ENCODE data around the gene KCTD11. TPM values are rescaled to one million over a fixed set of nuclear protein-coding genes. Genes with fewer than 3 reads are reported as not detected.

The KCTD11 gene
- total and polyA plus RNA-seq, 2 of the 13 experiments (the other 11 are each of a cell fraction or from before 2014, with no cell fraction given), result 1.6 to 2.6 TPM

DNA sequence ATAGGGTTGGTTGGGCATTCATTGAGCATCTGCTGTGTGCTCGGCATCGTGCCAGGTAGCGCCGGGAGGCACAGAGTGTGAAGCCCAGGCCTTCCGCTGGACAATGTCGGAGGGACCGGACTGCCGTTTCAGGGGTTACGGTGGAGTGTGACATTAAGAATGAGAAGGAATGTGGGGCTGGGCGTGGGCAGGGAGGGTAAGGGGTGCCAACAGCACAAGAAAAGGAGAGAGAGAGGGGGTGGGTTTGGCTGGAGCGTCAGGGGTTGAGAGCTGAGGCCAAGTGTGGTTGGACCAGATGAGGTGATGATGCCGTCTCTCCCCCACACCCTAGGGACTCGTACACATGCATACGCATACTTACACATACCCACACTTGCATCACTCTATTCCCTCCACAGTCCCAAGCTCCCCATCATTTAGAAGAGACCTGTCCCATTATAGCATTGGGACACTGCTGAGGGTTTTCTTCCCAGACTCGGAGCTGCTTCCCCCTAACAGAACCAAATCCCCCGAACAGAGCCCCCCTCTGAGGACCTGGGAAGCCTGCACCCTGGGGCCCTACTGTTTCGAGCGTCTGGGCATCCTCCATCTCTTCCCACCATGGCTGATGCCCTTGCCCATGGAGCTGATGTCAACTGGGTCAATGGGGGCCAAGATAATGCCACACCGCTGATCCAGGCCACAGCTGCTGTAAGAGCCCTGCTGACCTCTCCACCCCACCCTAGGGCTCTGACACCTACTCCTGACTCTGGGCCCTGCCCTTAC, 3.3 kb upstream of the KCTD11 start:
- Histone ChIP-seq H3K4me1 (ENCODE audit: insufficient read depth, low read length) (peaks cover 66% of the 10 kb centered on the region), H3K27me3 (ENCODE audit: control insufficient read depth in 1 of 2, insufficient read depth in 2 of 2, low read length in 2 of 2) (peaks cover 0 to 11% of the 10 kb centered on the region in 2 experiments; a peak in 3 of 5 replicates), H4K20me1 (ENCODE audit: insufficient read depth, low read length) (peaks cover 13% of the 10 kb centered on the region; the same call in 1 of the 2 replicates), H3K79me2 (ENCODE audit: insufficient read depth, low read length) (no peaks in the 10 kb centered on the region), H3K9me3 (ENCODE audit: low read length) (no peaks in the 10 kb centered on the region), H3K27ac (ENCODE audit: extremely low read length, insufficient read depth, low read length) (no peak overlapping the region), H3K4me2 (ENCODE audit: low read depth, low read length) (peak overlapping the region; percentile 28; the same call in 1 of the 2 replicates), H3K9ac (ENCODE audit: insufficient read depth, low read depth, low read length) (no peak overlapping the region), H2AFZ (ENCODE audit: low read length) (no peak overlapping the region), H3K4me3 (replicated peaks in 1 of 3; ENCODE audit: insufficient read depth in 1 of 3, low read depth in 2 of 3, low read length in 3 of 3) (no peak overlapping the region), H3K36me3 (replicated peaks in 1 of 2; ENCODE audit: control insufficient read depth in 1 of 2, insufficient read depth in 2 of 2, low read length in 2 of 2) (no peaks in the 10 kb centered on the region)
- FAIRE-seq, result no peak
- intact Hi-C loops (cut with micrococcal nuclease; ENCODE audit: unreplicated experiment), result no loop called here
- CTCF ChIA-PET (ENCODE audit: low intra/inter-chr PET ratio, low total read pairs), result interaction anchor here (5.9 kb wide), 1 partner anchor 25 kb away, joined by 41 read pairs; no protein-coding TSS in a partner anchor
- TF ChIP-seq ZC3H13 (CRISPR knock-in tag; IDR thresholded peaks at IDR 0.05) (peak; percentile 72; the same call in 1 of the 2 replicates), ZNF546 (CRISPR knock-in tag; conservative IDR thresholded peaks at IDR 0.05) (no peak), ZNF850 (CRISPR knock-in tag; conservative IDR thresholded peaks at IDR 0.05) (no peak), SSRP1 (CRISPR knock-in tag; IDR thresholded peaks at IDR 0.05) (0 out of 2 replicates have a peak, but pooled peaks have one; percentile 18), POLR2A (IDR thresholded peaks at IDR 0.05; ENCODE audit: insufficient read depth in 1 of 2, low read depth in 2 of 2, low read length in 2 of 2) (peak in 1 of 2 experiments; percentile 22; a peak in 1 of 4 replicates), AGO1 (IDR thresholded peaks at IDR 0.05; ENCODE audit: low read depth, low read length, poor library complexity, severe bottlenecking) (peak; percentile 4)
- DNase-seq (ENCODE audit: low spot score), result no peak
- in situ Hi-C loops (cut with HindIII; ENCODE audit: extremely low pct_ligation_motif_present, low pct_unique_long_range_greater_than_20kb), result no loop called here
- POLR2A ChIA-PET, result interaction anchor here (0.9 to 2.3 kb wide), 6 partner anchors 14 to 67 kb away, joined by 3 to 7 read pairs (median 4); partner anchors contain the start of genes SLC2A4 and TMEM256
- 67% methylated on average over 19 of the region's 19 CpGs for WGBS (ENCODE audit: low lambda C conversion rate)
- ATAC-seq, result no peak
- BruUV-seq (replicated peaks), result no TSS peak

DNA sequence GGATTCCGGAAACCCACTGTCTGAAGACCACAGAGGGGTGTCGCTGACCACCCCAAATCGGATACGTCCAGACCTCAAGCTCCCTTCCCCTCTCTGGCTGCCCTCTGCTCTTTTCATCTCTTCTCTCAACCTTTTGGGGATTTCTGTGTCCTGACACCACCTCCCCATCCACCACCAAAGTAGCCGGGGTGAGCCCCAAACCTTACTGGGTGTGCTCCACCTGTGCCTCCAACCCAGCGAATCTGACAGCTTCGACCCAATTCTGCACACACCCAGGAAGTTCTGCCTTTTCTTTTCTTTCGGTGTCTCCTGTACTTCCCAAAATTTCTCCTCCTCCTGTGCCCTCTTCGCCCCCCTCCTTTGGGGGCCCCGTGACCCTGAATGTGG, 534 bp downstream of the KCTD11 start:
- DNase-seq (ENCODE audit: low spot score) (no peak), ATAC-seq (no peak), FAIRE-seq (no peak)
- intact Hi-C loops (cut with micrococcal nuclease; ENCODE audit: unreplicated experiment), result loop anchor here (5.0 to 10.0 kb wide), 2 partner anchors 212 to 305 kb away; partner anchors contain the start of gene SENP3
- Histone ChIP-seq H3K27ac (ENCODE audit: extremely low read length, insufficient read depth, low read length) (peak overlapping the region; percentile 95), H3K4me2 (ENCODE audit: low read depth, low read length) (peak overlapping the region; percentile 90), H4K20me1 (ENCODE audit: insufficient read depth, low read length) (peaks cover 13% of the 10 kb centered on the region; the same call in 1 of the 2 replicates), H3K9ac (ENCODE audit: insufficient read depth, low read depth, low read length) (peak overlapping the region; percentile 95), H3K79me2 (ENCODE audit: insufficient read depth, low read length) (no peaks in the 10 kb centered on the region), H3K4me3 (replicated peaks in 1 of 3; ENCODE audit: insufficient read depth in 1 of 3, low read depth in 2 of 3, low read length in 3 of 3) (peak overlapping the region; percentile 64 to 88 (median 87)), H2AFZ (ENCODE audit: low read length) (no peak overlapping the region), H3K9me3 (ENCODE audit: low read length) (no peaks in the 10 kb centered on the region), H3K4me1 (ENCODE audit: insufficient read depth, low read length) (peaks cover 51% of the 10 kb centered on the region), H3K36me3 (replicated peaks in 1 of 2; ENCODE audit: control insufficient read depth in 1 of 2, insufficient read depth in 2 of 2, low read length in 2 of 2) (no peaks in the 10 kb centered on the region), H3K27me3 (ENCODE audit: control insufficient read depth in 1 of 2, insufficient read depth in 2 of 2, low read length in 2 of 2) (peaks cover 0 to 5% of the 10 kb centered on the region in 2 experiments; a peak in 2 of 5 replicates)
- BruUV-seq (replicated peaks), result TSS peak; percentile 56
- WGBS (ENCODE audit: low lambda C conversion rate), result 19% methylated on average over 10 of the region's 10 CpGs
- CTCF ChIA-PET (ENCODE audit: low intra/inter-chr PET ratio, low total read pairs), result no interaction called here
- in situ Hi-C loops (cut with HindIII; ENCODE audit: extremely low pct_ligation_motif_present, low pct_unique_long_range_greater_than_20kb), result no loop called here
- POLR2A ChIA-PET, result interaction anchor here (1.6 to 7.0 kb wide), 2 partner anchors 23 to 51 kb away, joined by 4 to 44 read pairs; partner anchors contain the start of genes NEURL4 and TMEM256
- TF ChIP-seq, protein P1, sequence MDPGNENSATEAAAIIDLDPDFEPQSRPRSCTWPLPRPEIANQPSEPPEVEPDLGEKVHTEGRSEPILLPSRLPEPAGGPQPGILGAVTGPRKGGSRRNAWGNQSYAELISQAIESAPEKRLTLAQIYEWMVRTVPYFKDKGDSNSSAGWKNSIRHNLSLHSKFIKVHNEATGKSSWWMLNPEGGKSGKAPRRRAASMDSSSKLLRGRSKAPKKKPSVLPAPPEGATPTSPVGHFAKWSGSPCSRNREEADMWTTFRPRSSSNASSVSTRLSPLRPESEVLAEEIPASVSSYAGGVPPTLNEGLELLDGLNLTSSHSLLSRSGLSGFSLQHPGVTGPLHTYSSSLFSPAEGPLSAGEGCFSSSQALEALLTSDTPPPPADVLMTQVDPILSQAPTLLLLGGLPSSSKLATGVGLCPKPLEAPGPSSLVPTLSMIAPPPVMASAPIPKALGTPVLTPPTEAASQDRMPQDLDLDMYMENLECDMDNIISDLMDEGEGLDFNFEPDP (CRISPR knock-in tag; conservative IDR thresholded peaks at IDR 0.05), result 0 out of 2 replicates have a peak, but pooled peaks have one; percentile 15
- TF ChIP-seq AGO2 (optimal IDR thresholded peaks at IDR 0.05; ENCODE audit: low read depth, low read length) (peak; percentile 3), RORA (CRISPR knock-in tag; IDR thresholded peaks at IDR 0.05) (no peak)
- TF ChIP-seq, protein P2, sequence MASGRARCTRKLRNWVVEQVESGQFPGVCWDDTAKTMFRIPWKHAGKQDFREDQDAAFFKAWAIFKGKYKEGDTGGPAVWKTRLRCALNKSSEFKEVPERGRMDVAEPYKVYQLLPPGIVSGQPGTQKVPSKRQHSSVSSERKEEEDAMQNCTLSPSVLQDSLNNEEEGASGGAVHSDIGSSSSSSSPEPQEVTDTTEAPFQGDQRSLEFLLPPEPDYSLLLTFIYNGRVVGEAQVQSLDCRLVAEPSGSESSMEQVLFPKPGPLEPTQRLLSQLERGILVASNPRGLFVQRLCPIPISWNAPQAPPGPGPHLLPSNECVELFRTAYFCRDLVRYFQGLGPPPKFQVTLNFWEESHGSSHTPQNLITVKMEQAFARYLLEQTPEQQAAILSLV (CRISPR knock-in tag; IDR thresholded peaks at IDR 0.05; ENCODE audit: borderline replicate concordance), result 0 out of 2 replicates have a peak, but pooled peaks have one; percentile 5
- TF ChIP-seq, protein P3, sequence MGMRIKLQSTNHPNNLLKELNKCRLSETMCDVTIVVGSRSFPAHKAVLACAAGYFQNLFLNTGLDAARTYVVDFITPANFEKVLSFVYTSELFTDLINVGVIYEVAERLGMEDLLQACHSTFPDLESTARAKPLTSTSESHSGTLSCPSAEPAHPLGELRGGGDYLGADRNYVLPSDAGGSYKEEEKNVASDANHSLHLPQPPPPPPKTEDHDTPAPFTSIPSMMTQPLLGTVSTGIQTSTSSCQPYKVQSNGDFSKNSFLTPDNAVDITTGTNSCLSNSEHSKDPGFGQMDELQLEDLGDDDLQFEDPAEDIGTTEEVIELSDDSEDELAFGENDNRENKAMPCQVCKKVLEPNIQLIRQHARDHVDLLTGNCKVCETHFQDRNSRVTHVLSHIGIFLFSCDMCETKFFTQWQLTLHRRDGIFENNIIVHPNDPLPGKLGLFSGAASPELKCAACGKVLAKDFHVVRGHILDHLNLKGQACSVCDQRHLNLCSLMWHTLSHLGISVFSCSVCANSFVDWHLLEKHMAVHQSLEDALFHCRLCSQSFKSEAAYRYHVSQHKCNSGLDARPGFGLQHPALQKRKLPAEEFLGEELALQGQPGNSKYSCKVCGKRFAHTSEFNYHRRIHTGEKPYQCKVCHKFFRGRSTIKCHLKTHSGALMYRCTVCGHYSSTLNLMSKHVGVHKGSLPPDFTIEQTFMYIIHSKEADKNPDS (CRISPR knock-in tag; IDR thresholded peaks at IDR 0.05), result 0 out of 2 replicates have a peak, but pooled peaks have one; percentile 10
